NCI-H774 (cell line): ENCODE measurements around the gene WASHC4.

ENCODE experiments used
- DNase-seq: peaks from one replicate; lab custom pipeline; 2025; lab: John Stamatoyannopoulos, UW

The WASHC4 gene

GRCh38 chr12:105209091-105209490 is 101.6 kb downstream of the WASHC4 start:
- no peak for DNase-seq

GRCh38 chr12:105212438-105212837 is 104.9 kb downstream of the WASHC4 start:
- no peak for DNase-seq

GRCh38 chr12:105214148-105214547 is 106.6 kb downstream of the WASHC4 start:
- no peak for DNase-seq

- DNase-seq = no peak
Observed at GRCh38 chr12:105214670-105215375, 107.3 kb downstream of the WASHC4 start.

GRCh38 chr12:105218434-105218833 is 110.9 kb downstream of the WASHC4 start:
- no peak for DNase-seq
